Measurements from ENCODE around the gene MYO5C.

Gene MYO5C

GRCh38 chr15:52295421-52296001 is at the start of gene MYO5C:
MYO5C (minus strand) TSS chr15:52295804; CDS start chr15:52295636, 168 bp downstream.
- peak; percentile 90 for DNase-seq (ENCODE audit: low spot score)

- DNase-seq (ENCODE audit: low spot score) = no peak
Observed at GRCh38 chr15:52344592-52344991, 49.0 kb upstream of the MYO5C start.

DNA sequence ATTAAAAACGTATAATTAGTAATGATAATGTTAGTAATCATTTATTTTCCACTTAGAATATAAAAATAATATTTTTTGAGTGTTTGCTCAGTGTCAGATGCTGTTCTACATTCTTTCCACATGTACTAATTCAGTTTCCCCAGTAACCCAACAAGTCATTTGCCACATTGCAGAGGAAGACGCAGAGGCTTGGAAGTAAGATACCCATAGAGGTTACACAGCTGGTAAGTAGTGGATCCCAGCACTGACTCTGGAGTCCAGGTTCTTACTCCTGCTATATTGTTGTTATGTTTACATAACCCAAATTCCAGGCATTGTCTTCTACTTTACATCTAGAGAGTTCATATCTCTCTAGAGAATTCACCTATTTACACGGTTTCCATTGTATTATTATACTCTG is 48.2 kb upstream of the MYO5C start:
- DNase-seq (ENCODE audit: low spot score) = no peak

DNA sequence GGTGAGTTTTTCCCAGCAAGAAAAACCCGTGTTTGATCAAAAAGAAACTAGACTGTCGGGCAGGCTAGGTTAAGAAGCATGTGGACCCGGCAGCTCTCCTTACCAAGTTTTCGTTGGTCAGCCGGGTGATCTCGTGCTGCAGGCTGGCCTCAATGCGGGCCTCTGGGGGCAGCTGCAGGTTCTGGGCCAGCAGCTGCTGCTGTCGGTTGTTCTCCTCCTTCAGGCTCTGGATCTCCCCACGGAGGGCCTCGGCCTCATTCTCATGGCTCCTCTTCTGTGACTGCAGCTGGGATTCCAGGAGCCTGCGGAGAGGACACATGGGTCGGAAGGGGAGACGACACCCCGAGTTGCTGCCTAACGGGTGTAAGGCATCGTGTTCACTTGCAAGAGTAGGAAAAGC is 44.5 kb upstream of the MYO5C start:
- no peak for DNase-seq (ENCODE audit: low spot score)

DNA sequence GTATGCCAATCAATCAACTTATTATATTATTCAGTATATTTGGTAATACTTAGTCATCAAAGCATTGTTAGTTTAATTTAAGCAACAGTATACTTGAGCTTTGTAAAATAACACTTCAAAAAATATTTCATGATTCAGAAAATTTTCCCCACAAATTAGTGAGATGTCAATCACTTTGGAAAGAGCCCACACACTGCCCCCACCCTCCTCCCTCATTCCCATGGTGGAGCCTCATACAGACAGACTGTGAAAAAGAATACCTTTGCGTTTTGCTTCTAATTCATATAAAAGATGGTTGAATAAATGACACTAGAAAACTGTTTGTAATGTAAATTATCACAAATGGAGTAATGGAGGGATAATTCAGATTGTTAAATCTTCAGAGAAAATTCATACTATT is 43.3 kb upstream of the MYO5C start:
- DNase-seq (ENCODE audit: low spot score) = no peak

DNA sequence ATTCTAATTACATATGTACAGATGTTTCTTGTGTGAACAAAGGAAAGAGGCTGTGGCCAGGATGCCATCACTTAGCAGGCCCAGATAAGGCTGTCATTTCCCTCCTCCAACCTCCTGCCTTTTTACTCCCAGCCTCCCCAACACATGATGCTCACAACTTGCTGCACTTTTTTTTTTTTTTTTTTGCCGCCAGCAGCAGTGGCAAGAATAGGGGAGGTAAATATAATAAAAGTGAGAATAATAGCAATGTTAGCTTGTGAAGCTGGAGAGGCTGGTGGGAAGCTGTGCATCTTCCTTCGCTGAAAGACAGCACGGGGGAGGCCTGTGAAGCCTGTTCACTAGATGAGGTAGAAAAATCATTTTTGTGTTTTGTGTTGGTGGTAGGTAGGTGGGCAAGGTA is 42.5 kb upstream of the MYO5C start:
- DNase-seq (ENCODE audit: low spot score) = no peak

DNA sequence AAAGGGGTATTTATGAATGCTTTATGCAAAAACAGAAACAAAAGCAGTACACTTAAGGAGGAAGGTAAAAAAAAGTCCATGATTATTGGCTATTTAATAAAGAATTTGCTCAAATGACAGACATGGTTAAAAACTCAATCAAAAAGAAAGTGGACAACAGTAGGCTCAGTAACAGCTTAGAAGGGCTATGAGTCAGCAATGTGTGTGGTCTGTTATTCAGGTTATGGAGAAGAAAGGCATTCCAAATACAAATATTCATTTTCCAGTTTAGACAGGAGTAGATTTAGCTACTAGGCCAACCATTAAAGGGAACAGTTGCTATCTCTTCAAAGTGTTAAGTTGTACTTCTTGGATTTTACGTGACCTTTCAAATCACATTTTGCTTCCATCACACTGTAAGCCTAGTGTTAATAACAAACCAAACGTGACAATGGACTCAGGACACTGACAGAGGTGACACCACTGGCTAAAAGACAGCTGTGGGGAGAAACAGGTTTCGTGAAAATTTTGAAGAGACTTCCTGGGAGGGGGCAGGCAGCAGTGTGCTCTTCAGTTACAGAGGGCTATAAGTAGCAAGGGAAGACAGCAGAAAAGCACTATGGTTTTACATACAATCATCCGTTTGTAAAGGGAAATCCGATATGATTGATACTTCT is 41.7 kb upstream of the MYO5C start:
- DNase-seq (ENCODE audit: low spot score) = no peak

- peak; percentile 68 for DNase-seq (ENCODE audit: low spot score)
Observed at GRCh38 chr15:52336529-52336928, 40.9 kb upstream of the MYO5C start.

DNA sequence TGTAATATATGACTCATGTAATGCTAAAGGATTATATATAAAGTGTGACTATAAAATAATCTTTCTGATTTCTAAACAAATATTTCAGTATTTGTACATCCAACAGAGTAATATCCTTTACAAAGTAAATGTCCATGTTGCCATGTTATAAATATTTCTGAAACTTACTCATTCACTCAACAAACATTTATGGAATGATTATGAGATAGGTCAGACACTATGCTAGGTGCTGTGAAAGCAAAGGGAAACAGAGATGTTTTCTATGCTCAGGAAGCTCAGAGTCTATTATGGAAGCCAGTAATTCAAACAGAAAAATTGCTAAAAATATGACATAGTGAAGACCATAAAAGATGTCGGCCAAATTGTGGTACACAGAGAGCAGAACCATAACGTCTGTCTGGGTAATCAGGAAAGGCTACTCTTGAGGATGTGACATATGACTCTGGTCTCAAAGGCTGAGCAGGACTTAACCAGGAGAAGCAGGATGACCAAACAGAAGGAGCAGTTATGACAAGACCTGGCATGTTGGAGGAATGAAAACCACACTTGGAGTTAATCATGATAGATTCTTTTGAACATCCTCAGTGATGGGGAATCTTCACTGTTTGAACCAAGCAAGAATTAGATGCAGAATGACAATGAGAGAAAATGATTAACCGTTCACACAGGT is 39.0 kb upstream of the MYO5C start:
- DNase-seq (ENCODE audit: low spot score) = no peak

GRCh38 chr15:52331490-52332240 is 36.1 kb upstream of the MYO5C start:
- DNase-seq (ENCODE audit: low spot score) = peak; percentile 83

DNA sequence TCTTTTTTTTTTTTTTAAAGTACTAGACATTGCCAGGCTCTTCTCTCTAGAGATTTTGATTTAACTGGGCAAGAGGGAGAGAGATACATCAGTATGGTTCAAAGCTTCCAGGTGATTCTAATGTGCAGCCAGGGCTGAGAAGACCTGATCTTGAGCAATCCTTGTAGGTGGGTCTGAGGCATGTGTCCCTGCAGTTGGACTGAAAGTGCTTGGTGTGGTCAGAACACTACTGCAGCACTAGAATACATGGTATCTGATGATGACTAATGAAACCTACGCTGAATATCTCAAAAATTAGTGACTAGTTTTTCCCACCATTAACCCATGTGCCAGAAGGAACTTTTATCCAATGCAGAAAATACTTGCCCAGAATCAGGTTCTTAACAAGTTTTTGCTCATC is 34.4 kb upstream of the MYO5C start:
- DNase-seq (ENCODE audit: low spot score) = no peak

DNA sequence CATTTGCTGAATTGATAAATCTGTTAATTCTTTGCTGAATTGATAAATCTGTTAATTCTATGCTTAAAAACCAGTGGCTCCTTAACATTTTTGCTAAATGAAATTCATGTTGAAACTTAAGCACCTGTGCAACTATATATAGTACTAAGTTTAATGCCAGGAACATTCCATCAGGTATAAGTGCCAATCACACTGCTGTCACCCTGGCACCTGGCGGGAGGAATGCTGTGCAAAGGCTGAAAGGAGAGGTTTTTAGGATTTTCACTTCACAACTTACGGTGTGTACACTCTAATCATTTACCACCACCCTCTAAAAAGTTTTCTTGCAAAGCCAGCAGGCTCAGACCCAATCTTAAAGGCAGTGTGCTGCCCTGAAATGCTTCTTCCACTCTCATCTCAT is 33.5 kb upstream of the MYO5C start:
- DNase-seq (ENCODE audit: low spot score) = no peak

- no peak for DNase-seq (ENCODE audit: low spot score)
Observed at GRCh38 chr15:52328680-52329079, 33.1 kb upstream of the MYO5C start.

DNA sequence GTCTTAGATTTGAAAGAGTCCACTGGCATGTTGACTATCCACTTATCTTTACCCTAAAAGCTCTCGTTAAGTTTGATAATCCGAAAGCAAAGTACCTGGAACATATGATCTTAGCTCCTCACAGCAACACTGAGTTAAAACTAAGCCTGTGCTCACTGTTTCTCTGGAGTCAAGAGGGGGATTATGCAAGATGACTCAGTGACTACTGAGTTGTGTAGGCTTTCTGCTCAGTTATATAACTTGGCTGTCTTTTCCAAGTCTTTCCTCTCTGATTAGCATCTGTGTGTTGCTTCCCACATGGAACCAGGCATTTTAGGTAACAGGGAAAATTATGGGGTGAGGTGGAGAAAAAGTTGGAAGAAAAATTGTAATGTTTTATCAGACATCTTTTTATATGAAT is 31.2 kb upstream of the MYO5C start:
- DNase-seq (ENCODE audit: low spot score) = no peak

- DNase-seq (ENCODE audit: low spot score) = no peak
Observed at GRCh38 chr15:52324109-52324508, 28.5 kb upstream of the MYO5C start.

DNA sequence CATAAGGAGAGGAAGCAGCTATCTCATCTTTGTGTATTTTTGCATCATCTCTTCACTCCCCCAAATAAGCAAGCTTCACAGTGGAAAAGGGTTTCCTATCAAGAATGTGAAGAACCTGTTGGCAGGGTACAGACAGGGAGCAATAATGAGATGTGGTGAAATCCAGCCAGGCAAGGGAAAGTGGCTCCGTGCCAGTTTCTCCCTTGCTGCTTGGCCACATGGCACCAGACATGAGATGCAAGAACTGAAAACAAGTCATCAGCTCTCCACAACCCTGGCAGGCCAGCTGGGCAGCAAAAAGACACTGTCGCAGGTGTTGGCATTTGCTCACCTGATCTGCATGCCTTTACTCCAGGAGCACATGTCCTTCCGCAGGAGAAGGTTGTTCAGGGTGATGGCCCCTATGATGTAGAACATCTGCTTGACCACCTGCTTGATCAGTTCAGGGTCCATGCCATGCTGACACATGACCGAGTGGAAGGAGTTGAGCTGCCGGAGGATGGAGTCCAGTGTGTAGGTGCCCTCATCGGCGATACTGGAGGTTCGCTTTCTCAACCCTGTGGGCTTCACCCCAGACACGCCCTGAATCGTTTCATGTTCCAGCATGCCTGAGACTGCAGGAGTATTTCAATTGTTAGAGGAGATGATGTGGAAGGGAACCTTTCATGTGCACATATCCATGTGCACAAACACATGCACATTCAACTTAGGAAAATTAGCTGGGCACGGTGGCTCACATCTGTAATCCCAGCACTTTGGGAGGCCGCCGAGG is 23.3 kb upstream of the MYO5C start:
- peak; percentile 98 for DNase-seq (ENCODE audit: low spot score)

GRCh38 chr15:52317688-52318087 is 22.1 kb upstream of the MYO5C start:
- no peak for DNase-seq (ENCODE audit: low spot score)

DNA sequence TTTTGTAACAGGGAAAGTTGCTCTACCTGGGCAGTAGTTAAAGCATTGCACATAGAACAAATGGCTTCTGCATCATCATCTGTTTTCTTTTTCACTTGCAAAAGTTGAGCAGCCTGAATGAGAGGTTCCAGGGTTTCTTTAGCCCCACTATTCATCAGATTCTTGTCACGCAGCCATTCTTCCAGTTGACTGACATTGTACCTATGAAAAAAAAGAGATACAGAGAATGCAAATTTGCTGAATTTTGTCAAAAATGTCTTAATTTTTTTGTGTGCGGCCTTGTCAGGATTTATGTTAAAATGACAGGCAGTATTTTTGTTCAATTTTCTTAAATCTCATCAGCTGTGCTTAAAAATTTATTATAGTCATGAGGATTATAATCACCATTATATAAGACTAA is 21.4 kb upstream of the MYO5C start:
- DNase-seq (ENCODE audit: low spot score) = no peak

DNA sequence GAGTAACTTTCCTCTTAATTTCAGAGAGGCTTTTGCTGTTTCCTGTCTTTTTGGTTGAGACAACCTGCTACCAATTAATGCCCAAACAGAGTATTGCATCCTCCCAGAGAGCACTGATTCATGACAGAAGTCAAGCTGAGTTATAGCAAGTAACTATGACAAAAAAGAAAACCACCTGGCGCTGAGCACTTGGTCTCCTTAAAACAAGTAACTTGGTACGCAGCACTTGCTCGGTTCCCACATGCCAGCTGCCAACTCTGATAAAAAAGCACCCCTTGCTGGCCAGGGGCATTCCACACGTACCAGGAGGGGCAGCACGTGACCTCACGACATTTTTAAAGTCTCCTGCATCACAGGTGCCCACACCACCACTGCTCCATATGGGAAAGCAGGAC is 13.5 kb upstream of the MYO5C start:
- no peak for DNase-seq (ENCODE audit: low spot score)

DNA sequence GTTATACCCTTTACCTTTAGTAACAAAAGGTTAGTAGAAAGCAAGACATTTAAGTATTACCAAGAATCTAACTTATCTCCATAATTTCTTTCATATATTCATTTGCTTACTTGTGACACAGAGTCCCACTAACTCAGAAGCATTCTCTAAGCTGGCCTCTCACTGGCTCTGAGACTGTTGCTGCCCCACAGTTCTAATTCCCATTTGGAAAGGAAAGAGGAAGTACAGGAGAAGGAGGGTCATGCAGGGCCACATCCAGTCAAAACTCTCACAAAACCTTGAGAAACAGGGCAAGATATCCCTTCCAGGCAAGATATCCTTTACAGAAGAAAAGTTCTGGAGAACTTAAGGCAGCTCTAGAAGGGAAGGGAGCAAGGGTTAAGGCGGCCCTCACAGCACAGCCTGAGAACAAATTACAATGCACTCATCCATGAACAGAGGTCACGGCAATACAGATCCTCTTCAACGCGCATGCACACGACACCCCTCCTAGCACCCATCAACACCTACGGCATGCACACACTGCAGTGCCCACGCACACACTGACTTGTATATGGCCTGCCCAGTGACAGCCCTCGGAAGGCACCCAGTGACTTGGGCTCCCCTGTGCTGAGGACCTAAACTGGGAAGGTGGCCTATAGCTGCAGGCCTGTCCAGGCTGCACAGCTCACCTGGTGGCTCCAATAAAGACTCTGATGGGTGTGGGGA is 13.0 kb upstream of the MYO5C start:
- no peak for DNase-seq (ENCODE audit: low spot score)

- no peak for DNase-seq (ENCODE audit: low spot score)
Observed at GRCh38 chr15:52307847-52308246, 12.2 kb upstream of the MYO5C start.

DNA sequence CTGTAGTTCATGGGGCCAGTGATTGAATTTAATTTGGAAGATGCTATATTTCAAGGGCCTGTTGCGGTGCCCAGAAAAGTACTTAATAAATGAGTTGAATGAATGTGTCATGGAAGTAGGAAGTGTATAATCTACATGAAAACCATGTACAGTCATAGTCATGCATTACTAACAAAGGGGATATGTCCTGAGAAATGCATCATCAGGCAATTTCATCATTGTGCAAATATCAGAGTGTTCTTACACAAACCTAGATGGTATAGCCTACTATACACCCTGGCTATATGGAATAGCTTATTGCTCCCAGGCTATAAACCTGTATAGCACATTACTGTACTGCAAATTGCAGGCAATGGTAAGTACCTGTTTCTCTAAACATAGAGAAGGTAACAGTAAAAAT is 10.7 kb upstream of the MYO5C start:
- no peak for DNase-seq (ENCODE audit: low spot score)

Data from cerebellar cortex (tissue), 1 donor.